HG02623 (cell line): ENCODE data around the gene OR2J3.
"Not testable (repeated sequence)": the region's sequence is repeated elsewhere in the genome, so short reads cannot be mapped to it uniquely, and the experiment has no call there.

Experiments used
- ATAC-seq: cut with Tn5 transposase; IDR thresholded peaks from one replicate; pipeline ENCODE4 v1.9.1; 2021; ENCODE audit warnings: moderate library complexity; ENCODE audit not compliant: unreplicated experiment

The OR2J3 gene

DNA sequence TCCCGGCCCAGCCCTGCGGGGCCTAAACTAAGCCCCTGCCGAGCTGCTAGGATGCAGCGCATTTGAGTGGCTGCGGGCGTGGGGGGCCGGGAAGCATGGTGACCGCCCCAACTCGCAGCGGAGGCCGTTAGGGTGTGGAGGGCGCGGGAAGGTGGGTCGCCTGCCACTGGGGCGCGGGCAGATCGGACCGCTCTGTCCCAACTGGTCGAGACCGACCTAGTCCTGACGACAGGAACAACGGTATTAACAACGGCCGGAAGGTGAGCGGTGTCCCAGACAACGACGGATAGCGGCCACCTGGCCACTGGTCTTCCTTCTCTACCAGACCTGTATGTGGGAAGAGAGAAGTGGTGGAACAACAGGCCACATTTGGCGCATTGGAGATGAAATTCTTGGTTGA, 52.1 kb downstream of the OR2J3 start:
- not testable (repeated sequence) for ATAC-seq
